HG03439 (cell line): Measurements from ENCODE around the gene PDZD2.
"Not testable (repeated sequence)": the region's sequence is repeated elsewhere in the genome, so short reads cannot be mapped to it uniquely, and the experiment has no call there.

Experiments
- ATAC-seq: cut with Tn5 transposase; IDR thresholded peaks from one replicate; pipeline ENCODE4 v1.9.1; 2021; ENCODE audit warnings: mild to moderate bottlenecking, moderate library complexity; ENCODE audit not compliant: unreplicated experiment

Gene PDZD2

GRCh38 chr5:31962871-31963307 is 324.0 kb downstream of the PDZD2 start:
- ATAC-seq, result no peak

- ATAC-seq, result no peak
Measured at GRCh38 chr5:31963358-31964006, 324.6 kb downstream of the PDZD2 start.

GRCh38 chr5:31964007-31964360 is 325.1 kb downstream of the PDZD2 start:
- ATAC-seq, result no peak

- no peak for ATAC-seq
Measured at GRCh38 chr5:31965227-31965626, 326.3 kb downstream of the PDZD2 start.

GRCh38 chr5:31966936-31967335 is 328.0 kb downstream of the PDZD2 start:
- no peak for ATAC-seq

- ATAC-seq, result no peak
Measured at GRCh38 chr5:31967461-31967860, 328.5 kb downstream of the PDZD2 start.

GRCh38 chr5:31972558-31972957 is 333.6 kb downstream of the PDZD2 start:
- no peak for ATAC-seq

GRCh38 chr5:31975189-31975612 is 336.3 kb downstream of the PDZD2 start:
- ATAC-seq, result not testable (repeated sequence)

- no peak for ATAC-seq
Measured at GRCh38 chr5:31976169-31976568, 337.2 kb downstream of the PDZD2 start.

- ATAC-seq, result no peak
Measured at GRCh38 chr5:31981361-31981945, 342.5 kb downstream of the PDZD2 start.

GRCh38 chr5:31982027-31982426 is 343.1 kb downstream of the PDZD2 start:
- ATAC-seq, result no peak

- ATAC-seq, result no peak
Measured at GRCh38 chr5:31982621-31983020, 343.7 kb downstream of the PDZD2 start.

GRCh38 chr5:31983851-31984250 is 344.9 kb downstream of the PDZD2 start:
- ATAC-seq, result no peak

- no peak for ATAC-seq
Measured at GRCh38 chr5:31984691-31985090, 345.8 kb downstream of the PDZD2 start.

GRCh38 chr5:31986101-31986500 is 347.2 kb downstream of the PDZD2 start:
- ATAC-seq, result no peak

GRCh38 chr5:31987985-31988710 is 349.2 kb downstream of the PDZD2 start:
- no peak for ATAC-seq

- ATAC-seq, result no peak
Measured at GRCh38 chr5:31990081-31990650, 351.2 kb downstream of the PDZD2 start.

GRCh38 chr5:31990701-31991110 is 351.8 kb downstream of the PDZD2 start:
- no peak for ATAC-seq

- no peak for ATAC-seq
Measured at GRCh38 chr5:31992377-31992776, 353.4 kb downstream of the PDZD2 start.

- ATAC-seq, result no peak
Measured at GRCh38 chr5:31993165-31993961, 354.4 kb downstream of the PDZD2 start.

GRCh38 chr5:31995006-31995405 is 356.1 kb downstream of the PDZD2 start:
- no peak for ATAC-seq
